DND-41 (cell line): ENCODE results near the gene CERS2.
A peak's percentile ranks its signal among the peaks of the same experiment; 100 is the strongest.

Source experiments
- ATAC-seq: fragments of 200-7000 bp; cut with Tn5 transposase; 3 replicates; pipeline ENCODE4 v1.9.1; 2021; ENCODE audit warnings: low read depth; ENCODE audit not compliant: insufficient read depth
- DNase-seq: peaks from one replicate; pipeline ENCODE4 v3.0.0-alpha.2; 2020
- H2AFZ ChIP-seq: 2 replicates; pipeline ENCODE4 v1.6.0; 2012; ENCODE audit warnings: low read depth, low read length
- H3K27ac ChIP-seq: 2 replicates; pipeline ENCODE4 v1.5.1; 2012; ENCODE audit warnings: low read length, inconsistent platforms
- H3K27me3 ChIP-seq: fragments of 200-600 bp; sonication (generic); 2 replicates; pipeline ENCODE4 v1.6.0; 2012; ENCODE audit warnings: low read length, mild to moderate bottlenecking, inconsistent platforms; ENCODE audit not compliant: insufficient read depth, poor library complexity
- H3K36me3 ChIP-seq: 2 replicates; pipeline ENCODE4 v1.5.1; 2012; ENCODE audit warnings: low read length, inconsistent platforms; ENCODE audit not compliant: insufficient read depth
- H3K4me1 ChIP-seq: 2 replicates; pipeline ENCODE4 v1.5.1; 2012; ENCODE audit warnings: mild to moderate bottlenecking, low read length; ENCODE audit not compliant: insufficient read depth
- H3K4me2 ChIP-seq: 2 replicates; pipeline ENCODE4 v1.6.0; 2012; ENCODE audit warnings: mild to moderate bottlenecking, moderate library complexity, low read length, inconsistent platforms; ENCODE audit not compliant: insufficient read depth
- H3K4me3 ChIP-seq, 2 experiments: fragments of 200-600 bp in 1 of 2; shearing (Covaris generic) in 1 of 2; 2 replicates each; pipeline ENCODE4 v1.5.1; 2012 to 2016; ENCODE audit warnings: inconsistent platforms in 2 of 2, low read length in 2 of 2, mild to moderate bottlenecking in 2 of 2, low read depth in 1 of 2, moderate library complexity in 1 of 2
- H3K79me2 ChIP-seq: 2 replicates; pipeline ENCODE4 v1.6.0; 2012; ENCODE audit warnings: low read length, inconsistent platforms; ENCODE audit not compliant: insufficient read depth
- H3K9ac ChIP-seq: 2 replicates; pipeline ENCODE4 v1.6.0; 2012; ENCODE audit warnings: low read depth, mild to moderate bottlenecking, inconsistent platforms, low read length, moderate library complexity
- H3K9me3 ChIP-seq: 2 replicates; pipeline ENCODE4 v1.5.1; 2012; ENCODE audit warnings: low read length, moderate library complexity, mild to moderate bottlenecking, inconsistent platforms; ENCODE audit not compliant: insufficient read depth, severe bottlenecking
- H4K20me1 ChIP-seq: 2 replicates; pipeline ENCODE4 v1.6.0; 2012; ENCODE audit warnings: low read length; ENCODE audit not compliant: insufficient read depth
- CTCF ChIP-seq: IDR thresholded peaks from 2 replicates; pipeline ENCODE4 v1.5.1; 2012; ENCODE audit warnings: borderline replicate concordance, low read length, moderate library complexity, mild to moderate bottlenecking; ENCODE audit not compliant: poor library complexity, severe bottlenecking; ENCODE audit errors: extremely low read depth
- EZH2 ChIP-seq: IDR thresholded peaks from 3 replicates; pipeline ENCODE4 v1.6.1; 2012; ENCODE audit warnings: borderline replicate concordance, low read depth, mild to moderate bottlenecking, moderate library complexity, low read length, inconsistent platforms; ENCODE audit not compliant: severe bottlenecking

Gene CERS2

GRCh38 chr1:151011154-151011850, 36.7 kb upstream of the CERS2 start:
- H3K4me1 ChIP-seq, result peaks cover 46% of the 10 kb centered on the region
- no peaks in the 10 kb centered on the region for H4K20me1 ChIP-seq
- H2AFZ ChIP-seq, result no peak overlapping the region
- no peak for TF ChIP-seq EZH2
- no peak for TF ChIP-seq CTCF
- peaks cover 50% of the 10 kb centered on the region for H3K79me2 ChIP-seq
- H3K4me3 ChIP-seq, result no peak overlapping the region
- DNase-seq, result peak; percentile 37
- H3K27ac ChIP-seq, result no peak overlapping the region
- no peak for ATAC-seq
- no peaks in the 10 kb centered on the region for H3K9me3 ChIP-seq
- peaks cover 8% of the 10 kb centered on the region; the same call in 1 of the 2 replicates for H3K36me3 ChIP-seq
- H3K4me2 ChIP-seq, result peak overlapping the region; percentile 11; the same call in 1 of the 2 replicates
- no peaks in the 10 kb centered on the region for H3K27me3 ChIP-seq
- no peak overlapping the region for H3K9ac ChIP-seq

- peaks cover 55% of the 10 kb centered on the region for H3K4me1 ChIP-seq
- peaks cover 50% of the 10 kb centered on the region for H3K79me2 ChIP-seq
Measured at GRCh38 chr1:151010346-151010726, 35.7 kb upstream of the CERS2 start.

GRCh38 chr1:151009674-151010345, 35.2 kb upstream of the CERS2 start:
- peak overlapping the region; percentile 40 to 73; a peak in 3 of 4 replicates for H3K4me3 ChIP-seq
- H3K9ac ChIP-seq, result peak overlapping the region; percentile 70
- DNase-seq (no peak), ATAC-seq (no peak)
- no peaks in the 10 kb centered on the region for H3K9me3 ChIP-seq
- H2AFZ ChIP-seq, result no peak overlapping the region
- TF ChIP-seq EZH2 (no peak), CTCF (no peak)
- H3K36me3 ChIP-seq, result peaks cover 8% of the 10 kb centered on the region; the same call in 1 of the 2 replicates
- no peaks in the 10 kb centered on the region for H4K20me1 ChIP-seq
- H3K79me2 ChIP-seq, result peaks cover 50% of the 10 kb centered on the region
- peaks cover 59% of the 10 kb centered on the region for H3K4me1 ChIP-seq
- no peaks in the 10 kb centered on the region for H3K27me3 ChIP-seq
- no peak overlapping the region; the same call in 1 of the 2 replicates for H3K27ac ChIP-seq
- peak overlapping the region; percentile 67 for H3K4me2 ChIP-seq

More at GRCh38 chr1:151010346-151010726, 35.7 kb upstream of the CERS2 start:
- Histone ChIP-seq H3K27me3 (no peaks in the 10 kb centered on the region), H3K9me3 (no peaks in the 10 kb centered on the region), H2AFZ (no peak overlapping the region), H3K36me3 (peaks cover 8% of the 10 kb centered on the region; the same call in 1 of the 2 replicates), H3K27ac (no peak overlapping the region), H4K20me1 (no peaks in the 10 kb centered on the region), H3K4me3 (no peak overlapping the region), H3K4me2 (peak overlapping the region; percentile 67; the same call in 1 of the 2 replicates), H3K9ac (no peak overlapping the region)
- no peak for ATAC-seq
- TF ChIP-seq EZH2 (no peak), CTCF (no peak)
- no peak for DNase-seq
